H1 (cell line): ENCODE measurements around the gene CD200. TPM values are rescaled to one million over a fixed set of nuclear protein-coding genes. Genes with fewer than 3 reads are reported as not detected.

Experiments used
- CTCF ChIA-PET: fragments of 300-600 bp; sonication (Branson Sonifier 250); formaldehyde crosslinking; loops from one replicate; lab custom pipeline; 2021; ENCODE audit not compliant: partially characterized antibody; lab: Charles Lee
- POLR2A ChIA-PET: fragments of 300-600 bp; sonication (Branson Sonifier 250); formaldehyde crosslinking; loops from one replicate; lab custom pipeline; 2021; ENCODE audit warnings: inconsistent platforms; ENCODE audit not compliant: partially characterized antibody; lab: Charles Lee
- DNase-seq, 2 experiments: peaks; one replicate each; pipeline versions ENCODE4 v3.0.0 to v3.0.0-alpha.2; 2010 to 2022; ENCODE audit warnings: low spot score in 2 of 2, low read depth in 1 of 2, mixed read lengths in 1 of 2
- FAIRE-seq: peaks from 2 replicates; lab custom pipeline; 2011; peaks lifted over from hg19 to GRCh38; lab: Jason Lieb, UNC
- H2AFZ ChIP-seq: 2 replicates; pipeline ENCODE4 v1.8.1; 2012; ENCODE audit warnings: low read length, inconsistent platforms
- H2AK5ac ChIP-seq: 2 replicates; pipeline ENCODE4 v1.6.1; 2013; ENCODE audit warnings: low read depth, low read length
- H2BK120ac ChIP-seq: replicated peaks from 2 replicates; pipeline ENCODE3; 2013; ENCODE audit warnings: low read depth, low read length, inconsistent platforms
- H2BK12ac ChIP-seq: 2 replicates; pipeline ENCODE4 v1.6.1; 2013; ENCODE audit warnings: low read depth, low read length
- H2BK15ac ChIP-seq: 2 replicates; pipeline ENCODE4 v1.6.1; 2013; ENCODE audit warnings: low read length
- H2BK20ac ChIP-seq: 2 replicates; pipeline ENCODE4 v1.6.1; 2013; ENCODE audit warnings: low read length
- H2BK5ac ChIP-seq: 2 replicates; pipeline ENCODE4 v1.6.1; 2013; ENCODE audit warnings: low read depth, low read length
- H3K14ac ChIP-seq: 2 replicates; pipeline ENCODE4 v1.6.1; 2013; ENCODE audit warnings: inconsistent platforms; ENCODE audit not compliant: insufficient read length
- H3K18ac ChIP-seq: 2 replicates; pipeline ENCODE4 v1.6.1; 2013; ENCODE audit warnings: low read length; ENCODE audit errors: extremely low read depth
- H3K23ac ChIP-seq: 2 replicates; pipeline ENCODE4 v1.6.1; 2013; ENCODE audit warnings: inconsistent platforms; ENCODE audit not compliant: insufficient read length
- H3K23me2 ChIP-seq: 2 replicates; pipeline ENCODE4 v1.6.1; 2013; ENCODE audit warnings: low read depth, low read length
- H3K27ac ChIP-seq: 2 replicates; pipeline ENCODE4 v1.6.1; 2011; ENCODE audit warnings: low read depth, low read length, inconsistent platforms
- H3K27me3 ChIP-seq, 4 experiments: replicated peaks in 1 of 4; 1 replicate in 1 of 4; 2 replicates in 3 of 4; pipeline versions ENCODE4 v1.6.1 to v1.8.1; 2011 to 2013; ENCODE audit warnings: low read length in 3 of 4, mild to moderate bottlenecking in 3 of 4, inconsistent platforms in 2 of 4, mixed read lengths in 2 of 4, moderate library complexity in 1 of 4; ENCODE audit not compliant: control insufficient read depth in 3 of 4, insufficient read depth in 3 of 4; ENCODE audit errors: extremely low read depth in 1 of 4
- H3K36me3 ChIP-seq, 4 experiments: 2 replicates each; pipeline versions ENCODE4 v1.6.1 to v1.8.1; 2011 to 2013; ENCODE audit warnings: mild to moderate bottlenecking in 4 of 4, low read length in 3 of 4, moderate library complexity in 2 of 4, control low read depth in 1 of 4, inconsistent platforms in 1 of 4; ENCODE audit not compliant: insufficient read depth in 4 of 4, control insufficient read depth in 2 of 4
- H3K4ac ChIP-seq: replicated peaks from 2 replicates; pipeline ENCODE3; 2013; ENCODE audit warnings: low read length, low read depth, mixed read lengths, inconsistent platforms; ENCODE audit not compliant: insufficient read length
- H3K4me1 ChIP-seq, 4 experiments: replicated peaks in 1 of 4; 1 replicate in 1 of 4; 2 replicates in 3 of 4; pipeline versions ENCODE4 v1.6.1 to v1.8.1; 2011 to 2013; ENCODE audit warnings: low read length in 3 of 4, inconsistent platforms in 2 of 4, mixed read lengths in 1 of 4; ENCODE audit not compliant: insufficient read depth in 4 of 4, control insufficient read depth in 3 of 4
- H3K4me2 ChIP-seq, 2 experiments: 2 replicates each; pipeline versions ENCODE4 v1.6.1 to v1.8.1; 2011 to 2013; ENCODE audit warnings: low read depth in 2 of 2, low read length in 2 of 2, control low read depth in 1 of 2, inconsistent platforms in 1 of 2, mild to moderate bottlenecking in 1 of 2; ENCODE audit not compliant: insufficient read depth in 1 of 2
- H3K4me3 ChIP-seq, 4 experiments: fragments of 200-600, 300-600 bp in 1 of 4; sonication (generic), shearing (Covaris generic), sonication (Bioruptor Twin) in 1 of 4; 2 replicates each; pipeline versions ENCODE4 v1.5.1 to v1.8.1; 2011 to 2016; ENCODE audit warnings: low read length in 4 of 4, low read depth in 3 of 4, control low read depth in 2 of 4, inconsistent platforms in 2 of 4, mild to moderate bottlenecking in 2 of 4, mixed read lengths in 1 of 4, moderate library complexity in 1 of 4; ENCODE audit not compliant: insufficient read depth in 2 of 4; ENCODE audit errors: extremely low read depth in 1 of 4
- H3K56ac ChIP-seq: replicated peaks from 2 replicates; pipeline ENCODE3; 2013; ENCODE audit warnings: low read depth, mild to moderate bottlenecking, mixed read lengths, low read length, inconsistent platforms; ENCODE audit not compliant: insufficient read length
- H3K79me1 ChIP-seq: 2 replicates; pipeline ENCODE4 v1.6.1; 2013; ENCODE audit warnings: low read depth, low read length, control low read depth
- H3K79me2 ChIP-seq, 2 experiments: 2 replicates each; pipeline versions ENCODE4 v1.6.1 to v1.8.1; 2012 to 2013; ENCODE audit warnings: low read length in 2 of 2, mild to moderate bottlenecking in 2 of 2, inconsistent platforms in 1 of 2; ENCODE audit not compliant: insufficient read depth in 2 of 2, control insufficient read depth in 1 of 2
- H3K9ac ChIP-seq, 4 experiments: replicated peaks in 1 of 4; 1 replicate in 1 of 4; 2 replicates in 3 of 4; pipeline versions ENCODE4 v1.6.1 to v1.8.1; 2011 to 2013; ENCODE audit warnings: low read depth in 3 of 4, low read length in 3 of 4, control low read depth in 2 of 4, mild to moderate bottlenecking in 2 of 4, moderate library complexity in 2 of 4, inconsistent platforms in 1 of 4; ENCODE audit errors: extremely low read depth in 1 of 4
- H3K9me3 ChIP-seq, 2 experiments: 2 replicates each; pipeline versions ENCODE4 v1.6.1 to v1.8.1; 2012 to 2013; ENCODE audit warnings: mild to moderate bottlenecking in 2 of 2, moderate library complexity in 2 of 2, control low read depth in 1 of 2, inconsistent platforms in 1 of 2, low read depth in 1 of 2, low read length in 1 of 2, mixed read lengths in 1 of 2; ENCODE audit not compliant: insufficient read depth in 2 of 2
- H4K20me1 ChIP-seq, 2 experiments: replicated peaks in 1 of 2; 2 replicates each; pipeline versions ENCODE3 to v1.8.1; 2011 to 2013; ENCODE audit warnings: inconsistent platforms in 2 of 2, low read length in 2 of 2, mild to moderate bottlenecking in 1 of 2; ENCODE audit not compliant: insufficient read depth in 2 of 2, control insufficient read depth in 1 of 2
- H4K5ac ChIP-seq: 2 replicates; pipeline ENCODE4 v1.6.1; 2013; ENCODE audit warnings: low read length, low read depth, mixed read lengths, inconsistent platforms; ENCODE audit not compliant: insufficient read length
- H4K8ac ChIP-seq: 2 replicates; pipeline ENCODE4 v1.8.0; 2013; ENCODE audit warnings: mild to moderate bottlenecking, moderate library complexity, low read length, inconsistent platforms; ENCODE audit not compliant: insufficient read depth; ENCODE audit errors: extremely low read depth
- H4K91ac ChIP-seq: replicated peaks from 2 replicates; pipeline ENCODE3; 2013; ENCODE audit warnings: low read length, mixed read lengths, inconsistent platforms; ENCODE audit not compliant: insufficient read length
- BCL11A ChIP-seq, 2 experiments: IDR thresholded peaks; one replicate each; pipeline ENCODE4 v1.6.1; 2011; ENCODE audit warnings: low read depth in 2 of 2, low read length in 2 of 2, mild to moderate bottlenecking in 2 of 2
- CEBPB ChIP-seq: IDR thresholded peaks from 2 replicates; pipeline ENCODE4 v1.6.1; 2012; ENCODE audit warnings: low read depth, low read length
- CREB1 ChIP-seq: IDR thresholded peaks from 2 replicates; pipeline ENCODE4 v1.6.1; 2012; ENCODE audit warnings: inconsistent platforms
- EP300 ChIP-seq, 2 experiments: IDR thresholded peaks; 1 replicate in 1 of 2; 2 replicates in 1 of 2; pipeline ENCODE4 v1.6.1; 2011 to 2012; ENCODE audit warnings: low read depth in 2 of 2, low read length in 2 of 2, mild to moderate bottlenecking in 2 of 2, borderline replicate concordance in 1 of 2, inconsistent platforms in 1 of 2, moderate library complexity in 1 of 2
- HDAC2 ChIP-seq, 2 experiments: fragments of 300-600 bp in 1 of 2; sonication (generic) in 1 of 2; IDR thresholded peaks; 2 replicates each; pipeline ENCODE4 v1.6.1; 2011 to 2012; ENCODE audit warnings: low read depth in 2 of 2, low read length in 2 of 2, mild to moderate bottlenecking in 2 of 2, moderate library complexity in 2 of 2, borderline replicate concordance in 1 of 2, inconsistent platforms in 1 of 2
- HDAC6 ChIP-seq: IDR thresholded peaks from one replicate; pipeline ENCODE4 v1.7.1; 2012; ENCODE audit warnings: low read depth, mild to moderate bottlenecking, inconsistent platforms, low read length, moderate library complexity
- NRF1 ChIP-seq: IDR thresholded peaks from 2 replicates; pipeline ENCODE4 v1.6.1; 2011; ENCODE audit warnings: mild to moderate bottlenecking, low read depth, low read length, improper control_type of control experiment
- POU5F1 ChIP-seq: IDR thresholded peaks from 2 replicates; pipeline ENCODE4 v1.6.1; 2011; ENCODE audit warnings: low read depth, mild to moderate bottlenecking, low read length, moderate library complexity
- RXRA ChIP-seq: IDR thresholded peaks from 2 replicates; pipeline ENCODE4 v1.6.1; 2011; ENCODE audit warnings: low read depth, mild to moderate bottlenecking, low read length, moderate library complexity; ENCODE audit not compliant: insufficient read depth
- SP1 ChIP-seq: IDR thresholded peaks from 2 replicates; pipeline ENCODE4 v1.6.1; 2011; ENCODE audit warnings: low read depth, low read length
- TAF7 ChIP-seq: optimal IDR thresholded peaks from 2 replicates; pipeline ENCODE3; 2011; ENCODE audit warnings: low read depth, mild to moderate bottlenecking, inconsistent platforms, low read length, moderate library complexity, borderline replicate concordance
- WGBS, 2 experiments: shearing (Covaris generic) in 1 of 2; methylation state at CpG; one replicate each; pipeline versions ENCODE4 v1.1.6 to v1.1.7; 2013 to 2015; ENCODE audit warnings: low lambda C conversion rate in 2 of 2, mixed read lengths in 2 of 2, inconsistent platforms in 1 of 2, low coverage in 1 of 2, missing lambda C conversion rate in 1 of 2; ENCODE audit not compliant: insufficient replicate concordance in 2 of 2, insufficient coverage in 1 of 2, insufficient read length in 1 of 2; ENCODE audit errors: extremely low coverage in 1 of 2, missing lambda C conversion rate in 1 of 2; 5-methylcytosine and 5-hydroxymethylcytosine counted together
- polyA plus RNA-seq, 7 experiments: library from polyadenylated mRNA; depleted of rRNA in 3 of 7; stranded (reverse) in 5 of 7; unstranded in 2 of 7; fragments of >200 nt in 5 of 7; fragments of 200-250 nt in 2 of 7; gene quantifications; 1 replicate in 5 of 7; 2 replicates in 1 of 7; 4 replicates in 1 of 7; pipeline versions ENCODE4 v1.2.1 to v1.2.3, GENCODE V29; 2011 to 2013; ENCODE audit warnings: missing spikeins in 2 of 7, mixed read lengths in 2 of 7
- total RNA-seq: library from RNA; stranded (reverse); fragmentation: NEBNext Ultra II Directional; extraction: Animal tissue kit (Norgen Biotek cat#: 25700); gene quantifications from 2 replicates; pipeline ENCODE4 v1.2.1, GENCODE V29; 2021
- TF ChIP-seq, protein P1 (sequence below): IDR thresholded peaks from 2 replicates; pipeline ENCODE4 v1.6.1; 2012; ENCODE audit warnings: inconsistent platforms

Gene CD200
- total and polyA plus RNA-seq, 2 of the 8 experiments (the other 6 are each of a cell fraction or from before 2014, with no cell fraction given): 45.8 to 50.2 TPM

- H3K18ac ChIP-seq: peak overlapping the region; percentile 10
- no peak overlapping the region for H3K9ac ChIP-seq
- peak overlapping the region; percentile 73 for H2BK20ac ChIP-seq
- 0 out of 2 replicates have a peak overlapping the region, but pooled peaks have one; percentile 13 for H2BK12ac ChIP-seq
- H2AK5ac ChIP-seq: no peak overlapping the region
- H2BK15ac ChIP-seq: no peak overlapping the region
- no peaks in the 10 kb centered on the region for H4K20me1 ChIP-seq
- peak overlapping the region; percentile 63; the same call in 1 of the 2 replicates for H3K27ac ChIP-seq
- H3K14ac ChIP-seq: no peak overlapping the region
- FAIRE-seq: peak; percentile 24
- no peak overlapping the region; a peak in 1 of 8 replicates for H3K4me3 ChIP-seq
- no peaks in the 10 kb centered on the region for H3K79me1 ChIP-seq
- peak overlapping the region; percentile 60 for H2BK5ac ChIP-seq
- no peaks in the 10 kb centered on the region for H3K79me2 ChIP-seq
- H3K27me3 ChIP-seq: no peaks in the 10 kb centered on the region
- H3K4me1 ChIP-seq: peaks cover 4 to 13% (median 6%) of the 10 kb centered on the region in 4 experiments; a peak in 4 of 7 replicates
- DNase-seq: no peak
- 94% methylated on average over 3 of the region's 3 CpGs; no CpG with 5 or more reads in 1 of the 2 experiments for WGBS, 2 experiments
- CTCF ChIA-PET: interaction anchor here (1.1 to 1.4 kb wide), 4 partner anchors 10 to 98 kb away, joined by 3 to 5 read pairs (median 3); partner anchors contain the start of gene SLC9C1
- peak overlapping the region; percentile 27 for H4K91ac ChIP-seq
- peak overlapping the region; percentile 60 for H2BK120ac ChIP-seq
- no peak overlapping the region for H3K56ac ChIP-seq
- H3K23ac ChIP-seq: no peak overlapping the region
- no peak overlapping the region for H2AFZ ChIP-seq
- no peak overlapping the region for H4K8ac ChIP-seq
- peak overlapping the region; percentile 14 to 54; a peak in 3 of 4 replicates for H3K4me2 ChIP-seq
- H4K5ac ChIP-seq: peak overlapping the region; percentile 3
- POLR2A ChIA-PET: interaction anchor here (0.9 to 2.9 kb wide), 6 partner anchors 9 to 58 kb away, joined by 3 to 17 read pairs (median 6); partner anchors contain the start of gene CD200
- H3K4ac ChIP-seq: peak overlapping the region; percentile 41
- H3K23me2 ChIP-seq: no peaks in the 10 kb centered on the region
- peaks cover 0 to 3% (median 0%) of the 10 kb centered on the region in 4 experiments; a peak in 2 of 8 replicates for H3K36me3 ChIP-seq
- H3K9me3 ChIP-seq: peaks cover 6 to 11% of the 10 kb centered on the region in 2 experiments; a peak in 3 of 4 replicates
- no peak for TF ChIP-seq HDAC6
- no peak for TF ChIP-seq BCL11A (IDR thresholded peaks at IDR 0.05; ENCODE audit: low read depth in 2 of 2, low read length in 2 of 2)
- TF ChIP-seq RXRA: no peak
- no peak for TF ChIP-seq EP300 (IDR thresholded peaks at IDR 0.05; ENCODE audit: borderline replicate concordance in 1 of 2, low read depth in 2 of 2, low read length in 2 of 2)
- TF ChIP-seq SP1: no peak
- TF ChIP-seq NRF1: no peak
- no peak for TF ChIP-seq POU5F1
- no peak for TF ChIP-seq CEBPB
- TF ChIP-seq HDAC2 (IDR thresholded peaks at IDR 0.05; ENCODE audit: borderline replicate concordance in 1 of 2, low read depth in 2 of 2, low read length in 2 of 2): no peak
- TF ChIP-seq TAF7: no peak
- TF ChIP-seq, protein P1, sequence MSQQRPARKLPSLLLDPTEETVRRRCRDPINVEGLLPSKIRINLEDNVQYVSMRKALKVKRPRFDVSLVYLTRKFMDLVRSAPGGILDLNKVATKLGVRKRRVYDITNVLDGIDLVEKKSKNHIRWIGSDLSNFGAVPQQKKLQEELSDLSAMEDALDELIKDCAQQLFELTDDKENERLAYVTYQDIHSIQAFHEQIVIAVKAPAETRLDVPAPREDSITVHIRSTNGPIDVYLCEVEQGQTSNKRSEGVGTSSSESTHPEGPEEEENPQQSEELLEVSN: no peak
- no peak for TF ChIP-seq CREB1
These were observed 58.7 kb downstream of the CD200 start for GRCh38 chr3:112391648-112392047.
